ENCODE results near the gene STX10. TPM values are rescaled to one million over a fixed set of nuclear protein-coding genes. Genes with fewer than 3 reads are reported as not detected.

STX10 gene
- total and polyA plus RNA-seq, 2 experiments from 2014 or later, result 66.5 to 82.2 TPM

- H3K4me2 ChIP-seq, result no peak overlapping the region
- peak; percentile 13 for DNase-seq (ENCODE audit: low spot score)
- H3K4me3 ChIP-seq, result no peak overlapping the region
- no peak overlapping the region for H3K27ac ChIP-seq
- H3K9me3 ChIP-seq (ENCODE audit: low read depth), result no peaks in the 10 kb centered on the region
- H3K27me3 ChIP-seq, result no peaks in the 10 kb centered on the region
- H3K9me2 ChIP-seq (replicated peaks; ENCODE audit: insufficient read depth), result no peaks in the 10 kb centered on the region
- peaks cover 95% of the 10 kb centered on the region for H3K79me2 ChIP-seq
- H4K20me1 ChIP-seq (ENCODE audit: insufficient read depth, poor library complexity, severe bottlenecking), result peaks cover 26% of the 10 kb centered on the region
- H3K4me1 ChIP-seq (ENCODE audit: insufficient read depth), result no peaks in the 10 kb centered on the region
- no peaks in the 10 kb centered on the region for H3K36me3 ChIP-seq (replicated peaks; ENCODE audit: insufficient read depth, low read depth)
- TF ChIP-seq CTCF (IDR thresholded peaks at IDR 0.05; ENCODE audit: poor library complexity) (no peak), EZH2phosphoT487 (IDR thresholded peaks at IDR 0.05; ENCODE audit: low read depth, severe bottlenecking, unreplicated experiment) (no peak), EZH2 (IDR thresholded peaks at IDR 0.05; ENCODE audit: borderline replicate concordance) (no peak)
- H2AFZ ChIP-seq, result no peak overlapping the region
- 62% methylated on average over 1 of the region's 1 CpG for WGBS (ENCODE audit: low lambda C conversion rate, missing lambda C conversion rate)
These were observed 21.6 kb downstream of the STX10 start for GRCh38 chr19:13128583-13128982.

GRCh38 chr19:13127811-13128575 is 22.2 kb downstream of the STX10 start:
- no peak overlapping the region for H3K27ac ChIP-seq
- no peak overlapping the region for H3K4me3 ChIP-seq
- TF ChIP-seq EZH2phosphoT487 (IDR thresholded peaks at IDR 0.05; ENCODE audit: low read depth, severe bottlenecking, unreplicated experiment) (no peak), CTCF (IDR thresholded peaks at IDR 0.05; ENCODE audit: poor library complexity) (no peak), EZH2 (IDR thresholded peaks at IDR 0.05; ENCODE audit: borderline replicate concordance) (no peak)
- H4K20me1 ChIP-seq (ENCODE audit: insufficient read depth, poor library complexity, severe bottlenecking), result peaks cover 32% of the 10 kb centered on the region
- no peaks in the 10 kb centered on the region for H3K9me3 ChIP-seq (ENCODE audit: low read depth)
- H3K79me2 ChIP-seq, result peaks cover 95% of the 10 kb centered on the region
- H2AFZ ChIP-seq, result no peak overlapping the region
- no peaks in the 10 kb centered on the region for H3K27me3 ChIP-seq
- H3K9me2 ChIP-seq (replicated peaks; ENCODE audit: insufficient read depth), result no peaks in the 10 kb centered on the region
- no peaks in the 10 kb centered on the region for H3K4me1 ChIP-seq (ENCODE audit: insufficient read depth)
- no peak overlapping the region for H3K4me2 ChIP-seq
- 92% methylated on average over 6 of the region's 6 CpGs for WGBS (ENCODE audit: low lambda C conversion rate, missing lambda C conversion rate)
- DNase-seq (ENCODE audit: low spot score), result no peak
- H3K36me3 ChIP-seq (replicated peaks; ENCODE audit: insufficient read depth, low read depth), result no peaks in the 10 kb centered on the region

GRCh38 chr19:13127051-13127450 is 23.1 kb downstream of the STX10 start:
- no peaks in the 10 kb centered on the region for H3K27me3 ChIP-seq
- WGBS (ENCODE audit: low lambda C conversion rate, missing lambda C conversion rate), result 91% methylated on average over 6 of the region's 9 CpGs
- H3K36me3 ChIP-seq (replicated peaks; ENCODE audit: insufficient read depth, low read depth), result no peaks in the 10 kb centered on the region
- no peak overlapping the region for H3K4me3 ChIP-seq
- H3K4me2 ChIP-seq, result no peak overlapping the region
- TF ChIP-seq CTCF (IDR thresholded peaks at IDR 0.05; ENCODE audit: poor library complexity), result no peak
- TF ChIP-seq EZH2phosphoT487 (IDR thresholded peaks at IDR 0.05; ENCODE audit: low read depth, severe bottlenecking, unreplicated experiment), result no peak
- TF ChIP-seq EZH2 (IDR thresholded peaks at IDR 0.05; ENCODE audit: borderline replicate concordance), result no peak
- H2AFZ ChIP-seq, result no peak overlapping the region
- H3K27ac ChIP-seq, result no peak overlapping the region
- H4K20me1 ChIP-seq (ENCODE audit: insufficient read depth, poor library complexity, severe bottlenecking), result peaks cover 41% of the 10 kb centered on the region
- H3K9me3 ChIP-seq (ENCODE audit: low read depth), result no peaks in the 10 kb centered on the region
- DNase-seq (ENCODE audit: low spot score), result no peak
- peaks cover 4% of the 10 kb centered on the region for H3K4me1 ChIP-seq (ENCODE audit: insufficient read depth)
- H3K9me2 ChIP-seq (replicated peaks; ENCODE audit: insufficient read depth), result no peaks in the 10 kb centered on the region
- peaks cover 96% of the 10 kb centered on the region for H3K79me2 ChIP-seq

Measured in hepatocyte (in vitro differentiated cells).